OCI-LY7 (cell line): Measurements from ENCODE around the gene ZKSCAN7. TPM values are rescaled to one million over a fixed set of nuclear protein-coding genes. Genes with fewer than 3 reads are reported as not detected.
"Not testable (repeated sequence)": the region's sequence is repeated elsewhere in the genome, so short reads cannot be mapped to it uniquely, and the experiment has no call there.

ENCODE experiments used
- BruUV-seq: library from RNA; stranded (reverse); fragments of 400-500 nt; replicated peaks from 2 replicates; lab custom pipeline; 2021; lab: Mats Ljungman, UMichigan
- CTCF ChIA-PET: fragments of 300-600 bp; sonication (Branson Sonifier 250); formaldehyde crosslinking; loops from one replicate; lab custom pipeline; 2022; ENCODE audit warnings: antibody characterized with exemption; ENCODE audit not compliant: unreplicated experiment; lab: Charles Lee
- POLR2A ChIA-PET: fragments of 300-600 bp; sonication (Branson Sonifier 250); formaldehyde crosslinking; loops from one replicate; lab custom pipeline; 2022; ENCODE audit warnings: antibody characterized with exemption; lab: Charles Lee
- DNase-seq: peaks from one replicate; pipeline ENCODE4 v3.0.0-alpha.2; 2015; ENCODE audit warnings: low spot score
- H2AFZ ChIP-seq: fragments of 200-600 bp; sonication (generic), shearing (Covaris generic); 2 replicates; pipeline ENCODE4 v1.6.1; 2014; ENCODE audit warnings: mild to moderate bottlenecking, antibody characterized with exemption, low read length, moderate library complexity
- H3K27ac ChIP-seq: fragments of 200-600 bp; sonication (generic); 2 replicates; pipeline ENCODE4 v1.5.1; 2014; ENCODE audit warnings: mixed run types, low read depth, mild to moderate bottlenecking, moderate library complexity, low read length, inconsistent platforms; ENCODE audit not compliant: poor library complexity, severe bottlenecking
- H3K36me3 ChIP-seq: fragments of 200-600 bp; sonication (generic); 2 replicates; pipeline ENCODE4 v1.6.1; 2014; ENCODE audit warnings: mild to moderate bottlenecking, antibody characterized with exemption, low read length, moderate library complexity, mixed read lengths; ENCODE audit not compliant: insufficient read depth
- H3K4me1 ChIP-seq: fragments of 200-600 bp; sonication (generic); 2 replicates; pipeline ENCODE4 v1.5.1; 2014; ENCODE audit warnings: mild to moderate bottlenecking, low read length; ENCODE audit not compliant: insufficient read depth, poor library complexity, severe bottlenecking
- H3K4me2 ChIP-seq: fragments of 200-600 bp; sonication (generic); 2 replicates; pipeline ENCODE4 v1.6.1; 2014; ENCODE audit warnings: mild to moderate bottlenecking, low read length
- H3K4me3 ChIP-seq: fragments of 200-600 bp; sonication (generic); 2 replicates; pipeline ENCODE4 v1.5.1; 2014; ENCODE audit warnings: mild to moderate bottlenecking, low read depth, low read length; ENCODE audit not compliant: poor library complexity, severe bottlenecking
- H3K79me2 ChIP-seq: fragments of 200-600 bp; sonication (generic); 2 replicates; pipeline ENCODE4 v1.6.1; 2016; ENCODE audit warnings: low read depth, mild to moderate bottlenecking, low read length, moderate library complexity, mixed read lengths; ENCODE audit not compliant: insufficient read depth
- H3K9me2 ChIP-seq: fragments of 200-600 bp; sonication (generic); 2 replicates; pipeline ENCODE4 v1.6.1; 2016; ENCODE audit warnings: mild to moderate bottlenecking, low read length, mixed read lengths; ENCODE audit not compliant: insufficient read depth
- H3K9me3 ChIP-seq: fragments of 200-600 bp; sonication (generic); 2 replicates; pipeline ENCODE4 v1.6.1; 2014; ENCODE audit warnings: mild to moderate bottlenecking, mixed run types, low read length, mixed read lengths
- H4K20me1 ChIP-seq: fragments of 200-600 bp; sonication (generic); 2 replicates; pipeline ENCODE4 v1.6.1; 2014; ENCODE audit warnings: mild to moderate bottlenecking, antibody characterized with exemption, low read length, moderate library complexity, mixed read lengths; ENCODE audit not compliant: insufficient read depth
- EZH2phosphoT487 ChIP-seq: fragments of 200-600 bp; sonication (generic); IDR thresholded peaks from 2 replicates; pipeline ENCODE4 v1.6.1; 2018; ENCODE audit warnings: low read depth, borderline replicate concordance, mild to moderate bottlenecking, mixed run types, antibody characterized with exemption, low read length, moderate library complexity, mixed read lengths
- intact Hi-C: fragments of 100-400 bp; cut with micrococcal nuclease; formaldehyde crosslinking; loops from one replicate; pipeline ENCODE4 v1.10.0; 2022; ENCODE audit not compliant: unreplicated experiment
- total RNA-seq, 2 experiments: library from RNA; depleted of rRNA in 1 of 2; stranded (reverse); fragments of >200 nt in 1 of 2; shearing (Covaris generic) in 1 of 2; gene quantifications; 2 replicates each; pipeline ENCODE4 v1.2.3, GENCODE V29; 2014 to 2022
- TF ChIP-seq, protein P1 (sequence below): fragments of 200-600 bp; sonication (generic); conservative IDR thresholded peaks from 2 replicates; pipeline ENCODE4 v1.5.1; 2014; ENCODE audit warnings: mild to moderate bottlenecking, antibody characterized with exemption, low read length, moderate library complexity, mixed read lengths

The ZKSCAN7 gene
- total RNA-seq, 2 experiments from 2014 or later: not detected

DNA sequence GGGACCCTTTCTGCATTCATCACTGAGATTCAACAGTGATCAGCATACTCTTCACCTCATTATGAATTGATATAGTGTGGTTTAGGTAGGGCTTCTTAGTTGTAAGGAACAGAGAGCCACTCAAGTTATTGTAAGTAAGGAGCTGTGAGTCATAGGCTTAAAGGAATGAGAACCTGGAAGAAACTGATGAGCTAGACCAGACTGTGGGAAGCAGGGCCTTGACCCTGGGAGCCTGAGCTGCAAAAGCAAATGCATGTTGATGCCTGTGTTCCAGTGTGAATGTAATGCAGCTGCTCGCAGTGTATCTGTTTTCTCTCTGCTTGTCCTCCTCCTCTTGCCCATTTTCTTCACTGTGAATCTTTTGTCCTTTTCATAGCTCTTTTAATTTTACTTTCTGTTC is 13.6 kb downstream of the ZKSCAN7 start:
- Histone ChIP-seq H3K9me2 (no peaks in the 10 kb centered on the region), H3K4me1 (no peaks in the 10 kb centered on the region), H4K20me1 (no peaks in the 10 kb centered on the region), H3K9me3 (0 out of 2 replicates have a peak, but pooled peaks cover 4% of the 10 kb centered on the region), H3K79me2 (no peaks in the 10 kb centered on the region), H2AFZ (no peak overlapping the region), H3K4me3 (no peak overlapping the region), H3K36me3 (no peaks in the 10 kb centered on the region), H3K4me2 (no peak overlapping the region), H3K27ac (no peak overlapping the region)
- ChIA-PET CTCF (no interaction called here), POLR2A (no interaction called here)
- intact Hi-C loops: no loop called here
- no peak for TF ChIP-seq EZH2phosphoT487
- TF ChIP-seq, protein P1, sequence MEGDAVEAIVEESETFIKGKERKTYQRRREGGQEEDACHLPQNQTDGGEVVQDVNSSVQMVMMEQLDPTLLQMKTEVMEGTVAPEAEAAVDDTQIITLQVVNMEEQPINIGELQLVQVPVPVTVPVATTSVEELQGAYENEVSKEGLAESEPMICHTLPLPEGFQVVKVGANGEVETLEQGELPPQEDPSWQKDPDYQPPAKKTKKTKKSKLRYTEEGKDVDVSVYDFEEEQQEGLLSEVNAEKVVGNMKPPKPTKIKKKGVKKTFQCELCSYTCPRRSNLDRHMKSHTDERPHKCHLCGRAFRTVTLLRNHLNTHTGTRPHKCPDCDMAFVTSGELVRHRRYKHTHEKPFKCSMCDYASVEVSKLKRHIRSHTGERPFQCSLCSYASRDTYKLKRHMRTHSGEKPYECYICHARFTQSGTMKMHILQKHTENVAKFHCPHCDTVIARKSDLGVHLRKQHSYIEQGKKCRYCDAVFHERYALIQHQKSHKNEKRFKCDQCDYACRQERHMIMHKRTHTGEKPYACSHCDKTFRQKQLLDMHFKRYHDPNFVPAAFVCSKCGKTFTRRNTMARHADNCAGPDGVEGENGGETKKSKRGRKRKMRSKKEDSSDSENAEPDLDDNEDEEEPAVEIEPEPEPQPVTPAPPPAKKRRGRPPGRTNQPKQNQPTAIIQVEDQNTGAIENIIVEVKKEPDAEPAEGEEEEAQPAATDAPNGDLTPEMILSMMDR: no peak
- BruUV-seq: no TSS peak
- no peak for DNase-seq

DNA sequence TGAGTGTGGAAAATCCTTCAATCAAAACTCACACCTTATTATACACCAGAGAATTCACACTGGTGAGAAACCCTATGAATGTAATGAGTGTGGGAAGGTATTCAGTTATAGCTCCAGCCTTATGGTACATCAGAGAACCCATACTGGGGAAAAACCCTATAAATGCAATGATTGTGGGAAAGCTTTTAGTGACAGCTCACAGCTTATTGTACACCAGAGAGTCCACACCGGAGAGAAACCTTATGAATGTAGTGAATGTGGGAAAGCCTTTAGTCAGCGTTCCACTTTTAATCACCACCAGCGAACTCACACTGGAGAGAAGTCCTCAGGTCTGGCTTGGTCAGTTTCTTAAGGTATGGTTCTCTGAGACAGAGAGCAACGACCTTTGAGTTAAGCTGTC is 16.0 kb downstream of the ZKSCAN7 start:
- no peaks in the 10 kb centered on the region for H3K36me3 ChIP-seq
- CTCF ChIA-PET: no interaction called here
- H4K20me1 ChIP-seq: no peaks in the 10 kb centered on the region
- TF ChIP-seq, protein P1: no peak
- no peak for TF ChIP-seq EZH2phosphoT487
- no peak overlapping the region for H3K27ac ChIP-seq
- H3K9me3 ChIP-seq: 0 out of 2 replicates have a peak, but pooled peaks cover 4% of the 10 kb centered on the region
- H2AFZ ChIP-seq: no peak overlapping the region
- POLR2A ChIA-PET: no interaction called here
- no peaks in the 10 kb centered on the region for H3K79me2 ChIP-seq
- intact Hi-C loops: no loop called here
- H3K4me1 ChIP-seq: no peaks in the 10 kb centered on the region
- H3K9me2 ChIP-seq: no peaks in the 10 kb centered on the region
- H3K4me2 ChIP-seq: no peak overlapping the region
- no peak for DNase-seq
- no TSS peak for BruUV-seq
- H3K4me3 ChIP-seq: no peak overlapping the region

DNA sequence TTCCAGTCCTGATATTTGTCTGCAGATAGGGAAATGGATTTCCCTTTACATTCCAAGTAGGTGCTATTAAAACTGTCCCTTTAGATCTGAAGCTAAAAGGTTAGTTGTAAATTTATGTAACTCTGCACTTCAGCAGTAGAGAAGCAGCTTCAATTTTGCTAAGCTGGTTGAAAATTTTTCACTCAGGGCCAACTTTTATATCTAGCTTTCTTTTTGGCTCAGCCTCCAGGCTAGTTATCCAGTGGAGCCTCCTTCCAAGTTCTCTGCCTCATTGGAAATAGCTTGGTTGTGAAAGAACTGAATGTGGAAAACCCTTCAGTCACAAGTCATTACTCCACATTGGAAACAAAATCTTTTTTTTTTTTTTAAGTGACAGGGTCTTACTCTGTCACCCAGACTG is 21.6 kb downstream of the ZKSCAN7 start:
- no peak overlapping the region for H2AFZ ChIP-seq
- ChIA-PET CTCF (no interaction called here), POLR2A (no interaction called here)
- no peak overlapping the region for H3K27ac ChIP-seq
- H3K9me3 ChIP-seq: no peaks in the 10 kb centered on the region
- no peaks in the 10 kb centered on the region for H4K20me1 ChIP-seq
- no peaks in the 10 kb centered on the region for H3K79me2 ChIP-seq
- no peak for DNase-seq
- BruUV-seq: no TSS peak
- H3K9me2 ChIP-seq: no peaks in the 10 kb centered on the region
- intact Hi-C loops: no loop called here
- H3K4me1 ChIP-seq: no peaks in the 10 kb centered on the region
- no peak overlapping the region for H3K4me2 ChIP-seq
- H3K4me3 ChIP-seq: no peak overlapping the region
- TF ChIP-seq, protein P1: no peak
- TF ChIP-seq EZH2phosphoT487: no peak
- no peaks in the 10 kb centered on the region for H3K36me3 ChIP-seq

DNA sequence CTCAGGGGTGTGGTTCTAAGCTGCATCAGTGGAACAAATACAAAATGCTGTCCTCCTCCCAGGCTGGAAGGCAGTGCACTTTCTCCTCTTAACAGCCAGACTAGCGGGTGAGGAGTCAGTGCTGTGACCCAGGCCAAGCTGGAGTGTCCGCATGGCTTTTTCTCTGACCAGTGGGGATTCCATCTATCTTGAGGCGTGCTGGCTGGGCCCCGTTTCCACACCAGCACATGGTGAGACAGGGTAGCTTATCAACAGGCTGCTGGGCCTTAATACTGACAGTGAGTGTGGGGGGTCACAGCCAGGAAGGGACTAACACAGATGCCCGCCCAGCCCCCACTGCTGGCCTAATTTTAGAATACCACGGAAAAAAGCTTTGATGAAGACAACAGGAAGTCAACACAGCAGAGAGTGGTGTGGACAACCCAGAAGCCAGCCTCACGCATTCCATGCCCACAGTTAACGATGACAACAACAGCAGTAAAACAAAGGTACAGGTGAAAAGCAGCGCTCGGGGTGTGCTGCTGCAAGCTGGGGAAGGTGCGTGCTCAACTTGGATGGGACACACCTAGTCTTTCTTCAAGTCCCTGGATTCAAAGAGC is 22.5 kb downstream of the ZKSCAN7 start:
- BruUV-seq, H4K20me1 ChIP-seq, H3K36me3 ChIP-seq, H3K9me2 ChIP-seq, H3K4me2 ChIP-seq, H3K79me2 ChIP-seq, H2AFZ ChIP-seq, intact Hi-C loops, CTCF ChIA-PET, H3K27ac ChIP-seq, H3K4me1 ChIP-seq, DNase-seq, H3K4me3 ChIP-seq, H3K9me3 ChIP-seq: not testable (repeated sequence)
- POLR2A ChIA-PET: interaction anchor here (0.8 kb wide), 1 partner anchor 205 kb away, joined by 4 read pairs; no protein-coding TSS in a partner anchor
